Loucy (cell line): ENCODE results near the gene FBXO44.

Experiments
- H2AFZ ChIP-seq: fragments of 200-600 bp; sonication (generic); 2 replicates; pipeline ENCODE4 v1.6.0; 2016; ENCODE audit warnings: antibody characterized with exemption, mild to moderate bottlenecking, low read length, moderate library complexity
- H3F3A ChIP-seq: fragments of 200-600 bp; 2 replicates; pipeline ENCODE4 v1.6.0; 2016; ENCODE audit warnings: antibody characterized with exemption, low read depth, mild to moderate bottlenecking
- H3K27me3 ChIP-seq: fragments of 200-600 bp; sonication (generic); 2 replicates; pipeline ENCODE4 v1.6.1; 2014; ENCODE audit warnings: low read length, mild to moderate bottlenecking; ENCODE audit not compliant: insufficient read depth, poor library complexity, severe bottlenecking
- H3K36me3 ChIP-seq: fragments of 200-600 bp; sonication (generic); 2 replicates; pipeline ENCODE4 v1.6.1; 2016; ENCODE audit warnings: low read length; ENCODE audit not compliant: insufficient read depth
- H3K4me1 ChIP-seq: fragments of 200-600 bp; sonication (generic); 2 replicates; pipeline ENCODE4 v1.5.1; 2014; ENCODE audit warnings: low read length, mild to moderate bottlenecking; ENCODE audit not compliant: insufficient read depth, poor library complexity, severe bottlenecking
- H3K4me2 ChIP-seq: fragments of 200-600 bp; sonication (generic); 2 replicates; pipeline ENCODE4 v1.6.0; 2014; ENCODE audit warnings: antibody characterized with exemption, low read length, low read depth, mild to moderate bottlenecking; ENCODE audit not compliant: poor library complexity, severe bottlenecking
- H3K4me3 ChIP-seq: fragments of 200-600 bp; sonication (generic); 2 replicates; pipeline ENCODE4 v1.5.1; 2014; ENCODE audit warnings: low read length, mild to moderate bottlenecking, mixed read lengths; ENCODE audit not compliant: poor library complexity, severe bottlenecking
- H3K79me2 ChIP-seq: fragments of 200-600 bp; sonication (generic); 2 replicates; pipeline ENCODE4 v1.6.1; 2014; ENCODE audit warnings: low read length; ENCODE audit not compliant: insufficient read depth
- H3K9ac ChIP-seq: fragments of 200-600 bp; sonication (generic); 2 replicates; pipeline ENCODE4 v1.6.0; 2014; ENCODE audit warnings: mild to moderate bottlenecking, low read depth, low read length, moderate library complexity; ENCODE audit not compliant: poor library complexity, severe bottlenecking
- H3K9me2 ChIP-seq: fragments of 200-600 bp; sonication (generic); replicated peaks from 2 replicates; pipeline ENCODE4 v1.6.1; 2016; ENCODE audit warnings: low read depth, low read length, mixed read lengths
- H3K9me3 ChIP-seq: fragments of 200-600 bp; sonication (generic); 2 replicates; pipeline ENCODE4 v1.6.1; 2014; ENCODE audit warnings: mild to moderate bottlenecking, antibody characterized with exemption, low read length, low read depth; ENCODE audit not compliant: insufficient read depth
- H4K20me1 ChIP-seq: fragments of 200-600 bp; sonication (generic); 2 replicates; pipeline ENCODE4 v1.6.0; 2014; ENCODE audit warnings: antibody characterized with exemption, low read length, mild to moderate bottlenecking; ENCODE audit not compliant: insufficient read depth, poor library complexity, severe bottlenecking
- CTCF ChIP-seq: fragments of 200-600 bp; sonication (generic); conservative IDR thresholded peaks from 2 replicates; pipeline ENCODE4 v1.5.1; 2014; ENCODE audit warnings: mild to moderate bottlenecking, antibody characterized with exemption, low read length
- EZH2phosphoT487 ChIP-seq: fragments of 200-600 bp; IDR thresholded peaks from 2 replicates; pipeline ENCODE4 v1.6.1; 2018; ENCODE audit warnings: antibody characterized with exemption, mild to moderate bottlenecking, moderate library complexity, borderline replicate concordance

FBXO44 gene

GRCh38 chr1:11651017-11651416 is 3.7 kb upstream of the FBXO44 start:
- no peaks in the 10 kb centered on the region for H3K79me2 ChIP-seq
- no peak overlapping the region for H3K4me2 ChIP-seq
- no peaks in the 10 kb centered on the region for H3K9me3 ChIP-seq
- H3K9ac ChIP-seq = no peak overlapping the region
- no peaks in the 10 kb centered on the region for H3K36me3 ChIP-seq
- H2AFZ ChIP-seq = no peak overlapping the region
- H3K4me3 ChIP-seq = no peak overlapping the region
- H4K20me1 ChIP-seq = no peaks in the 10 kb centered on the region
- no peaks in the 10 kb centered on the region for H3F3A ChIP-seq
- peaks cover 4% of the 10 kb centered on the region for H3K4me1 ChIP-seq
- no peaks in the 10 kb centered on the region for H3K27me3 ChIP-seq
- no peaks in the 10 kb centered on the region for H3K9me2 ChIP-seq
- TF ChIP-seq EZH2phosphoT487 (no peak), CTCF (no peak)

- no peak overlapping the region for H3K4me3 ChIP-seq
- H3K9ac ChIP-seq = no peak overlapping the region
- H3F3A ChIP-seq = no peaks in the 10 kb centered on the region
- H3K4me1 ChIP-seq = peaks cover 4% of the 10 kb centered on the region
- H4K20me1 ChIP-seq = no peaks in the 10 kb centered on the region
- TF ChIP-seq EZH2phosphoT487 (no peak), CTCF (no peak)
- H3K9me2 ChIP-seq = no peaks in the 10 kb centered on the region
- no peak overlapping the region for H2AFZ ChIP-seq
- no peaks in the 10 kb centered on the region for H3K36me3 ChIP-seq
- no peak overlapping the region for H3K4me2 ChIP-seq
- no peaks in the 10 kb centered on the region for H3K27me3 ChIP-seq
- no peaks in the 10 kb centered on the region for H3K9me3 ChIP-seq
- no peaks in the 10 kb centered on the region for H3K79me2 ChIP-seq
Observed at GRCh38 chr1:11652203-11652780, 2.4 kb upstream of the FBXO44 start.

- Histone ChIP-seq H3K9ac (no peak overlapping the region), H3K36me3 (no peaks in the 10 kb centered on the region), H3K4me1 (peaks cover 10% of the 10 kb centered on the region), H4K20me1 (no peaks in the 10 kb centered on the region), H3K9me3 (no peaks in the 10 kb centered on the region), H3K4me3 (no peak overlapping the region), H2AFZ (no peak overlapping the region), H3K4me2 (no peak overlapping the region), H3F3A (no peaks in the 10 kb centered on the region; the same call in 1 of the 2 replicates), H3K27me3 (no peaks in the 10 kb centered on the region), H3K9me2 (no peaks in the 10 kb centered on the region), H3K79me2 (no peaks in the 10 kb centered on the region)
- TF ChIP-seq EZH2phosphoT487 (no peak), CTCF (no peak)
Observed at GRCh38 chr1:11653101-11653860, 1.4 kb upstream of the FBXO44 start.
